CD4-positive, alpha-beta T cell treated with Interleukin-1 beta for 1 hour (primary cell): Measurements from ENCODE around the gene ACSF2.

Source experiments
- DNase-seq, 2 donors: peaks; one replicate each; pipeline ENCODE4 v3.0.0-alpha.2; 2020 to 2022

Gene ACSF2

DNA sequence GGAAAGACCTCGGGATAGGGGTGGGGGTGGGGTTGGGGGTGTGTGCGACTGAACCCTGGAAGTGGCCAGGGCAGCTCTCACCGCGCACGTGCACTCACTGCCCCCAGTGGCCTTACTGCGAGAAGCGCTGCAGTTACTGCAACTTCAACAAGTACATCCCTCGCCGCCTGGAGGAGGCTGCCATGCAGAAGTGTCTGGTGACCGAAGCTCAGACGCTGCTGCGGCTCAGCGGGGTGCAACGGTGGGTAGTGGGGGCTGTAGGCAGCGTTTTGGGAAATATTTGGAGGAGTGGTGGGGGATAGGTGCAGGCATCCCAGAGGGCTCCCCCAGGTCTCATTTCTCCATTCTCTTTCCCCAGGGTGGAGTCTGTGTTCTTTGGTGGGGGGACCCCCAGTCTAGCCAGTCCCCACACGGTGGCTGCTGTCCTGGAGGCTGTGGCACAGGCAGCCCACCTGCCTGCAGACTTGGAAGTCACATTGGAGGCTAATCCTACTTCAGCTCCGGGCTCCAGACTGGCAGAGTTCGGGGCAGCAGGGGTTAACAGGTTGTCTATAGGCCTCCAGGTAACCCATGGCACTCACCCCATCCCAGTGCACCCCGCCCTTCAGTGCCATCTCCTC is 53.6 kb downstream of the ACSF2 start:
- DNase-seq, result peak; percentile 72 to 79

DNA sequence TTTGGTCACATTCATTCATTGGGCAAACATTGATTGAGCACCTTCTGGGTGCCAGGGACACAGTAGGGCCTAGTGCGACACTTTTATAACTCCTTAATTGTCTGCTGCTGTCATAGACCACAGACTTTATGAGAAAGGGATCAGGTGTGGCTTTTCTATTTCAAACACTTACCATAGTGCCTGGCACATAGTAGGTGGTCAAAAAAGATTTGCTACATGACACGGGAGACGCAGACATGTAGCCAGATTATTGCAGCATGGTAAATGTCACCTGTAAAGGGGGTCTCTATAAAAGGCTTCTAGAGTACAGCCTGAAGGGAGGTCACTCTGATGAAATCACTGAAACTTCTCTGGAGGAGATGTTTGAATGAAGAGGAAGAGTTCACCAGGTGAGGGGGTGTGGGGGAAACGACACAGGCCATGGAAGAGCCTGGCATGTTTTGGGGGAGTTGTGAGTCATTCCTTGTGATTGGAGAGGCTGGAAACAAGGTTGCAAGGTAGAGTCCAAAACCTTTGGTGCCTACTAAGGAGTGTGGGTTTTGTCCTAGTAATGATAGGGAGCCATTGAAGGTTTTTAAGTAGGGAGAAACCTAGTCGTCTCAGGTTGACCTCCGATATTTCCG is 54.2 kb downstream of the ACSF2 start:
- no peak for DNase-seq

DNA sequence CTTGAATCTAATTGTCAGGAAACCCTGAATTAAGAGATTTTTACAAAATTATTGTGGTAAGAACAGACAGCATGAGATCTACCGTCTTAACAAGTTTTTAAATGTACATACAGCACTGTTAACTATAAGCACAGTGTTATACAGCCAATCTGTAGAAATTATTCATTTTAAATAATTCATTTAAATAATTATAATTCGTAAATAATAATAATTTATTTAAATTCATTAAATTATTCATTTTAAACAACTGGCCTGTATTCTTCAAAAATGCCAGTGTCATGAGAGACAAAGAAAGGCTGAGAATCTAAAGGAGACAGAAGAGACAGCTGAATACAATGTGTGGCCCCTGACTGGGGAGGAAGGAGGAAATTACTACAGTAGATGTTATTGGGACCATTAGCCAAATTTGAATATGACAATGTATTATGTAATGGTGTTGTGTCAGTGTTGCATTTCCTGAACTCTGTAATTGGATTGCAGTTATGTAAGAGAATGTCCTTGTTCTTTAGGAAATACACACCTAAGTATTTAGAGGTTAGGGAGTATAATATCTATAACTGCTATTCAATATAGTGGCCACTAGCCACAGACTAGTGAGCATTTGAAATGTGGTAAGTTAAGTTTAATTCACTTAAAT is 55.0 kb downstream of the ACSF2 start:
- no peak for DNase-seq

DNA sequence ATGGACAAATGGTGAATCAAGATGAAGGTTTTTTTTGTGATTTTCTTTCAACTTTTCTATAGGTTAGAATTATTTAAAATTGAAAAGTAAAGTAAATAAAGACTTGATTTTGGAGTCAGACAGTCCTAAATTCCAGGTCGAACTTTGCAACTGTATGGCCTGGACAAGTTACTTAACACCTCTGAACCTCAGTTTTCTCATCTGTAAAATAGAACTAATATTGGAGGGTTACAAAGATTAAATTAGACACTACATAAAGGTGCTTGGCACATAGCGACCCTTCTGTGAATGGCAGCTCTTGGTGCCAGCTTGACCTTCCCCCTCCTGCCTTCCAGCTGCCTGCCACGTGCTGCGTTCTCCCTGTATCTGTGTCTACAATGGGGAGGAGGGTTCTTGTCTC is 55.6 kb downstream of the ACSF2 start:
- DNase-seq, result no peak

DNA sequence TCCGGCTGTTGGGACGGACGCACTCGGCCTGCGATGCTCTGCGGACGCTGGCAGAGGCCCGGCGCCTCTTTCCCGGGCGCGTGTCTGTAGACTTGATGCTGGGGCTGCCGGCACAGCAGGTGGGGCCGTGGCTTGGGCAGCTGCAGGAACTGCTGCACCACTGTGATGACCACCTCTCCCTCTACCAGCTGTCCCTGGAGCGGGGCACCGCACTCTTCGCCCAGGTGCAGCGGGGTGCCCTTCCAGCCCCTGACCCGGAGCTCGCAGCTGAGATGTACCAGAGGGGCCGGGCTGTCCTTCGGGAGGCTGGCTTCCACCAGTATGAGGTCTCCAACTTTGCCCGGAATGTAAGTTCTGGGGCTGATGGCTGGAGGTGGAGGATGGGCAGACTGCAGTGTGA is 56.1 kb downstream of the ACSF2 start:
- no peak for DNase-seq

DNA sequence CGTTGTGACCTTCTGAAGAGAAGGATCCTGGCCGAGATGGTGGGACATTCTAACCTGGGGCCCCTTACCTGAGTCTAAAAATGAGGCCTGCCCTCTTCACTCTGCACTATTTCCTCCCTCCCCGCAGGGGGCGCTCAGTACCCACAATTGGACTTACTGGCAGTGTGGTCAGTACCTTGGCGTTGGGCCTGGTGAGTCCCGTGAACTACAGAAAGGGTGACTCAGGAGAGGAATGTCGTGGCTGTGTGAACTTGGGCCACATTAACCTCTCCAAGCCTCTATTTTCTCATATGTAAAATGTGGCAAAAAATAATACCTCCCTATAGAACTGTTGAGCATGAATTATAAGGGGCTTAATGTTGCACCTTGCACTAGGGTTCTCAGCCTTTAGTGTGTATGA is 56.5 kb downstream of the ACSF2 start:
- DNase-seq, result peak; percentile 75 to 78

DNA sequence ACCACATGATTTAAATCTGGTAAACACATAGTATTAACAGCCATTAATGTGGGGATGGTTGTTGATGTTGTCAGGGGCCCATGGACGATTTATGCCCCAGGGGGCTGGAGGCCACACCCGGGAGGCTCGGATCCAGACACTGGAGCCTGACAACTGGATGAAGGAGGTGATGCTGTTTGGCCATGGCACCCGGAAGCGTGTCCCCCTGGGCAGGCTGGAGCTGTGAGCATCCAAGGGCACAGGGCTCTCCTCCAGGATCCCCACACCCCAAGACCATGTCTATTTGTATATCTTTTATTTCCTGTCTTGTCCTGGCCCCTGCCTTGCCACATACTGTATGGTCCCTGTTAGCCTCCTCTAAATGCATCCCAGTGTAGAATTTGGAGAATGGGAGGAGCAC is 57.2 kb downstream of the ACSF2 start:
- DNase-seq, result no peak

DNA sequence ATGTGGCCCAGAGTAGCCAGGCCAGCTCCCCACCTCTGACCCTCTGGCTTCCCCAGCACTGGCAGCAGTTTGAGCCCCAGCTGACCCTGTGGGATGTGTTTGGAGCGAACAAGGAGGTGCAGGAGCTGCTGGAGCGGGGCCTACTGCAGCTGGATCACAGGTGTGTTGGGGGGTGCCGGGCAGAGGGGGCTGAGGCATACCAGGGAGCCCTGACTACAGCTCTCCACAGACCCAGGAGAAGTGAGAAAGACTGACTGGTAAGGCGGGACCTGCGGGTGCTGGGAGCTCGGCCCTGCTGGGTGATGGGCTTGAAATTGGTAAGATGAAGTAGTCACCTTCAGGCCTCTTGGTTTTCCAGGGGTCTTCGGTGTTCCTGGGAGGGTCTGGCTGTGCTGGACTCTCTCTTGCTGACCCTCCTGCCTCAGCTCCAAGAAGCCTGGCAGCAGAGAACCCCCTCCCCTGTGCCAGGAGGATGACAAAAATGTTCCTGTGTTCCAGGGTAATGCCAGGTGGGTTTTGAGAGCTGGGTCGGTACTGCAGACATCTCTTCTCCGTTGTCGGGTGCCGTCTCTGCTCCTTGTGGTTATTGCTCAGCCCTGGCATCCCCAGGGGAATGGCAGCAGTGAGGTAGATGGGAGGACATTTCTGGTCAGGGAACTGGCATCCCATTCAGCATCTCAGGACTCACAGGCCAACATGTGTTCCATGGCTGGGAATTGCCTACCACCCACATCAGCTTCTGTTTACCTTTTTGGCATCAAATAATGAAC is 58.6 kb downstream of the ACSF2 start:
- DNase-seq, result no peak

DNA sequence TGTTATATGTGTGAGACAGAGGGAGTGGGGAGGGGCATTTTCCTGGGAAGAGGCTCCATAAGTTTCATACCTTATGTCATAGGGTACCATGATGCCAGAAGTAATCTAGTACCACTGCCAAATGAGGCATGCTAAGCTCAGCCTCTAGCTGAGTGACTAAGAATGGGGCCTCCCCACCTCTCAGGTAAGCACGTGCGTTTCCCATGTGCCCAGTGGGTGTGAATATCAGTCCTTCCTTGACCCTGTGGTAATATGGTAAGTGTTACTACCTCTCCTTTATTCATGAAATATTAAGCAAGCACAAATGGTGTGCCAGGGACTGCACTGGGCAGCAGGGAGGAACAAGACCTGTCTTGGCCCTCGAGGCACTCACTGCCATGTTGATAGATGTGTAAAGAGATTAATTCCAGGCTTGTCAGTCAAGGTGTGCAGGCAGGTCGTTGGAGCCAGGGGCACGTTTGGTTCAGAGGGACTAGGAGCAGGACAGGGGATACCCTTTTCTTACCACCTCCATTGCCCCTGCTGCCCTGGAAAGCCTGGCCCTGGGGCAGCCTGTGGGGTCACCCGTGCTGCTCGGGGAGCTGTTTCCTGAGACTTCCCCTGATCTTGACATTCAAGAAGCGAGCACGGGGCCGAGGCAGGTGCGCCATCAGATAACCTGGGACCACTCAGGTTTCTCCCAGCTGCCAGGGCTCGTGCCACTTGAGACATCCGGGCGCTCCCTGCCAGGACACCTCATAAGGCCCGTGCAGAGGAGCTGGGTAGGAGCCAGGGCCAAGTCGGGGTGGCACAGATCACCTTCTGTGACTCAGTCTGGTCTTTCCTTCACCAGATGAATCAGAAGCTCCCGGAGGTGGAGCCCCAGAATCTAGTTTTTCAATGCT is 61.4 kb downstream of the ACSF2 start:
- no peak for DNase-seq

DNA sequence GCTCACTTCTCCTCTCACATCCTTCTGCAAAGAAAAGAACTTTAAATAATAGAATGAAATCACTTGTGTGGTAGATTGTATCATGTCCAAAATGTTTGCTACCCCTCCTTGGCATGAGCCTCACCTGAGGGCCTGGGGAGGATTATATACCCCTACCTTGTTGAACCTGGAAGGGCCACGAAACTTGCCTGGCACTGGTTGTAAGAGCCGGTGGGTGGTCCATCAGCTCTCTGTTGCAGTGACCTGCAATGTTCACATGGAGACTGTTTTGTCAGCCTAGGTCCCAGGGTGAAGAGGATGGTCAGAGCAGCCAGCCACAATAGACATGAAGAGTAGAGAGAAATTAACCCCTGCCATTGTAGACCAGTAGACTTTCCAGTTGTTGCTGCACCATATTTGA is 62.9 kb downstream of the ACSF2 start:
- no peak for DNase-seq

DNA sequence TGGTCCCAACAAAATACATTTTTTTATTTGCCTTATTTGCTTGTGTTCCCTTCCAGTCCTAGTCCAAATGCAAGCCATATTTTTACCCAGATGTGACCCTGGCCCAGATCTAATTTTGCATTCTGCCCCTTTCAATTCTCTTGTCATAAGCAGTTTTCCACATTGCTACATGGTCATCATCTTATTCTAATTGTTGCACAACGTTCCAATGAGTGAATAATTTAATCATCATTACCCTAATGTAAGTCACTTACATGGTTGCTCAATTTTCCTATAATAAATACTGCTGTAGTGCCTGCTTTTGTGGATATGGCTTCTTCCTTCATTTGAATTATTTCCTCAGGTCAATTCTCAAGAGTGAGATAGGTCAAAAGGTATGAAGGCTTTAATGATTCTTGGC is 65.5 kb downstream of the ACSF2 start:
- no peak for DNase-seq

DNA sequence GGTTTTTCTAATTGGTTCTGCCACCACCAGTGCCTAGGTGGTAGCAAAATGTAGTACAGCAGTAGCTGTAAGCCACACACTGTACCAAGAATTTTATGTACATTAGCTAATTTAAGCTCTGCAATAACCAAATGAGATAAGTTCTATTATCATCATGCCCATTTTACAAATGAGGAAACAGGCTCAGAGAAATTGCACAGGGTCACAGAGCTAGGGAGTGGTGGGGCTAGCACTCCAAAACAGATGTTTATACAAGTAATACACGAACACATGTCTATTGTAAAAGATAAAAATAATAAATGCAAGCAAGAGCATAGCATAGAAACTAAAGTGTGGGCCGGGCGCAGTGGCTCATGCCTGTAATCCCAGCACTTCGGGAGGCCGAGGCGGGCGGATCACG is 66.2 kb downstream of the ACSF2 start:
- no peak for DNase-seq

DNA sequence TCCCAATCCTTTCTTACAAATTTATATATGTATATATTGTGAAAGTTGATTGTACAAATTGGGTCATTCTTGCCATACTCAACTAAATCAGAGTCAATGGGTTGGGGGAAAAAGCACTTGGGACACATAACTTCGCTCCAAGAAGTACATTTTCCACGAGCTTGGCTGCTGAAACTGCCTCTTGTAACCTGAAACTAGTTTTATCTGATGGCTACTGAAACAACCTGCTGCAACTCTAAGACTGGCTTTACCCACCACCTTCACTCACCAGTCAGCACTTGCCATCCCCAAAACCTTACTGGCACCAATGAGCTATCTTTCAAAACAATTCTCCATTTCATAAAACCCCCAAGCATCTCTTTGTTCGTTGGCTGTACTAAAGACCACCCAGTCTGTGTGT is 67.7 kb downstream of the ACSF2 start:
- no peak for DNase-seq

DNA sequence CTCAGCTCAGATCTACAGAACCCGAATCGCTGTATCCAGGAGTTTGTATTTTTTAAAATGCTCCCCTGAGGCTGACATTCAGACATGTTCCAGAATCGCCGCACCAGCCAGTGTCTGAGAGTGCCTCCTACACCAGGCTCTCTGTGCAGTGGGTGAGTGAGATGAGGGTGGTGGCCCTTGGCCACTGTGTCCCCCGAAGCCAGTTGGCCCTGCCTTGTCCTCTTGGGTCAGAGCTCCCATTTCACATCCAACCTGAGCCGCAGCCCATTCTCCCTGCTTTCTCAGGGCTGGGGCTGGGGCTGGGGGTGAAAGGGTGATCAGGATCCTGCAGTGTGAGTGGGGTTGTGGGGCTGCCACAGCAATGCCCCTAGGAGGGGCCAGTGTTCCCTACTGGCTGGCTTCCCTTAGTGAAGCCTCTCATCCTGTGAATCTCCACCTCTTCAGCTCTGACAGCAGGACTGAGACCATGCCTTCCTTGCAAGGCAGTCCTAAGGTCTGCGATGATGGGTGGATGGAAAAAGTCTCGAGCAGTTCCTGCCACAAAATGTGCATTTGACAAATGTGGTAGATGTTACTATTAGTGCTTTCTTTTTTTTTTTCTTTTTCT is 69.3 kb downstream of the ACSF2 start:
- DNase-seq, result no peak

DNA sequence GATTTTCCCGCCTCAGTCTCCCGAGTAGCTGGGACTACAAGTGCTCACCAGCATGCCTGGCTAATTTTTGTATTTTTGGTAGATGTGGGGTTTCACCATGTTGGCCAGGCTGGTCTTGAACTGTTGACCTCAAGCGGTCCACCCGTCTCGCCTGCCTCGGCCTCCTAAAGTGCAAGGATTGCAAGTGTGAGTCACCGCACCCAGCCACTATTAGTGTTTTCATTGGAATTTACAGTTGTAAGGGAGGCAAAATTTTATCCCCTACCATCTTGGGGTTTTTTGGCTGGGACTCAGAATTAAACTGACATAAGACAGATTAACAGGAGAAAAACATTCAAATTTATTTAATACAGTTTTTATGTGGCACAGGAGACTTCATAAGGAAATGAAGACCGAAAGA is 69.9 kb downstream of the ACSF2 start:
- no peak for DNase-seq

DNA sequence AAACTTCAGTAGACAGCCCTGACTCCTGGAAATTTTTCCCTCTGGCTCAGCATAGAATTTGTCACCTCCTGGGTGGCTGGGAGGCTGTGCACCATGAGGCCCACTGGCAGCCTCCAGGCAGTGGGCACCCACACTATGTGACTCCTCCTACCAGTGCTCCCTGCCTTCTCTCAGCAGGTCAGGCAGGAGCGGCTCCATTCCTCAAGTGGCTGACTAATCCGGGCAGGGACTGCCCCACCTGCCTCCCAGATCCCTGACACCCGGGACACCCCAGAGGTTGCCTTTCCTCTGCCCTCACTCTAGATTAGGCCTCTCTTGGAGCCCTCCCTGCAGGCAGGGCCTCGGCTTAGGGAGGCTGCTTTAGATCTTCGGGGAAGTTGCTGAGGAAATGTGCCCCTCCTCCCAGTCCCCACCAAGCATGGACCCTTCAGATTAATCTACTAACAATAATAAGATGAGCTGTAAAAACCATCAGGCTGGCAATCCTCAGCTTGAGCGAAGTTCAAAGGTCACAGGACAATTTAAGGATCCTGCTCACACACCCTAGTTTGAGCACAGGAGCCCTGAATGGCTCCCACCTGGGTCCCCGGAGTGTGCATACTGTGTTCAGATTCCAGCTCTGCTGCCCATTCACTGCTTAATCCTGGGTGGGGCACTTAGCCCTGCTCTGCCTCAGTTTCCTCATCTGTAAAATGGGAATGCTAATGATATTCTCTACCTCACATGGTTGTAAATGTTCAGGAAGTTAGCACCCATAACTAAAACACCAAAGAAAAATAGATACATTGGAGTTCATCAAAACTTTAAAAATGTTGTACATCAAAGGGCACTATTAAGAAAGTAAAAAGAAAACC is 72.2 kb downstream of the ACSF2 start:
- no peak for DNase-seq

DNA sequence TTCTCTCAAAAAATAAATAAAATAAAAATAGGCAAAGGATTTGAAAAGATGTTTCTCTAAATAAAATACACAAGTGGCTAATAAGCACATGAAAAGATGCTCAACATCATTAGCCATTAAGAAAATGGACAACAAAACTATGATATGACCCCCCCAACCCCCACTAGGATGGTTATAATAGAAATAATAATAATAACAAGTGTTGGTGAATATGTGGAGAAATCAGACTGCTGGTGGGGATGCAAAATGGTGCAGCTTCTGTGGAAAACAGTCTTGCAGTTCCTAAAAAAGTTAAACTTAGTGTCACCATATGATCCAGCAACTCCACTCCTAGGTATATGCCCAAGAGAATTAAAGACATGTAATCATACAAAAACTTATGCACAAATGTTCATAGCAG is 73.3 kb downstream of the ACSF2 start:
- no peak for DNase-seq

DNA sequence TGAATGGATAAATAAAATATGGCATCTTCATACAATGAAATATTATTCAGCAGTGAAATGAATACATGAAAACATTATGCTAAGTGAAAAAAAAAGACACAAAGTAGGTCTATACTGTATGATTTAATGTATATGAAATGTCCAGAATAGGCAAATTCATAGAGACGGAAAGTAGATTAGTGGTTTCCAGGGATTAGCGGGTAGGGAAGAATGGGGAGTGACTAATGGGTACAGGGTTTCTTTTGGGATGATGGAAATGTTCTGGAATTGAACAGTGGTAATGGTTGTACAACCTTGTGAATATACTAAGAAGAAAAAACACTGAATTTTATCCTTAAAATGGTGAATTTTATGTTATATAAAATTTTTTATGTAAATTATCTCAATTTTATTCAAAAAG is 73.7 kb downstream of the ACSF2 start:
- DNase-seq, result no peak

DNA sequence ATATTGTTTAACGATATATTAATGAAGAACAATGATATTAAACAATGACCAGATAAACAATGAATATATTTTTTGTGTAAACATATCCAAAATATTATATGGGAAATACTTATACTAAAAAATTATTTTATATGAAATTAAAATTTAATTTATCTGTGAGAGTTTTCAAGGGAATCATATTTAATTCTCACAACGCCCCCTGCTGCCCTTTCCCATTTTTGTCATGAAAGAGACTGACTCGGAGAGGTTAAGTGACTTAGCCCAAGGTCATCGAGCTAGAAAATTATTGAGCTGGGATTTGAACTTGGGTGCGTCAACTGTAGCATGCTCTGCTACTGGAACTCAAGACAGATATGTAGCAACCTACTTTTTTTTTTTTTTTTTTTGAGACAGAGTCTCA is 75.0 kb downstream of the ACSF2 start:
- peak; percentile 10 to 39 for DNase-seq

DNA sequence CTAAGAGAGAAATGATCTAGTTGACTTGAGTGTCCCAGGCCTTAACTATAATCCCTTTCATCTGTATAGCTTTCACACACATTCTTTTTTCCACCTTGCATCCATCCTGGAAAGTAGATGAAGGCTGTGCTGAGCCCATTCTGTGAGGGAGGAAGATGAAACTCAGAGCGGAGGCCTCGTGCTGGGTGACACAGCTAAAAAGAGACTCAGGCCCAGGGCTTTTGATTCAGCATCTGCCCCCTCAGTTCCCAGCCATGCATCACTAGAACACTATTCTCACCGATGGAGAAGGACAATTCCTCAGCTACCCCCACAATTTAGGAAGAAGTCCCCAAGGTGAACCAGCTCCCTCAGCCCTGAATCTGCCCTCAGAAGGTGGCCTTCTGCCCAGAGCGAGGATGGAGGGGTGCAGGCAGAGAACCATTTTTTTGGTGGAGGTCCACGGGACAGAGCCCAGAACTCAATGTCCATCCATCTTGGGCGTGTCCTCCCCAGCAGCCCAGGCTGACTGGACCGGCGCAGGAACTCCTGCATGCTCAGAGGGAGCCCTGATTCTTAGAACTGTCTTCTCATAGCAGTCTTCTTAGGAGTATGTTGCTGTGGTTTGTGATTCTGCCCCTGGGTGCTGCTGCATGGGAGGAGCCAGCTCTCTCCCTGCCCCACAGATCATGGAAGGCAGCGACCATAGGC is 76.4 kb downstream of the ACSF2 start:
- no peak for DNase-seq

DNA sequence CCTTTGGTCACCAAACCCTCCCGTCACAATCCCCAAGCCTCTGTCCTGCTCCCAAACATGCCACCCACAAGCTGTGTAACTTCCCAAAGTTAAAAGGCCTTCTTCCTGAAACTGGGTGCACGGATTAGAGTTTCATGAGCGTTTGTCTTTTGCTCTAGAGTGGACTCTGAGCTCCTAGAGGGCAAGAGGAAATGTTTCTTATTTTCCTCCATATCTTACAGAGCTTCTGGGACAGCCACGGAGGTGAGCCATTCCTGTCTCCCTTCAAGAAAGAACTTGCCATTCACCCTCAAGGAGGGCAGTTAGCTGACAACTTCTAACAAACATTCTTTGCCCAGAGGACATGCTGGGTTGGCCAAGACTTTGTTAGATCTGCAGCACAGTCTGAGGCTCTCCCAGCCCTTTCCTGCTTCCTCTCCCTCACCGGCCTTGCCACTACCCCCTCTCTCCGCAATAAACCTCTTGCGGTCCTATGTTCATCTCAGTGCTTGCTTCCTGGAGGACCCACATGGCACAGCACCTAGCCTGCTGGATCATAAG is 79.6 kb downstream of the ACSF2 start:
- no peak for DNase-seq
